ENCODE results near the gene RBM14.
"Not testable (repeated sequence)": the region's sequence is repeated elsewhere in the genome, so short reads cannot be mapped to it uniquely, and the experiment has no call there.

- not testable (repeated sequence) for TF ChIP-seq POLR2A, CTCF (IDR thresholded peaks at IDR 0.05)
These were observed 9.8 kb upstream of the RBM14 start for GRCh38 chr11:66606608-66607007.

Measured in transverse colon (tissue), 3 donors.